Measurements from ENCODE around the gene CDC42BPB. TPM values are rescaled to one million over a fixed set of nuclear protein-coding genes. Genes with fewer than 3 reads are reported as not detected.

CDC42BPB gene
- total and polyA plus RNA-seq, 12 donors = 29.6 to 83.6 (median 69.3) TPM

GRCh38 chr14:102969060-102969791 lies 88.1 kb downstream of the CDC42BPB start:
- 95 to 96% methylated on average over 25 to 26 of the region's 26 CpGs for WGBS, 2 donors
- H3K4me1 ChIP-seq = no peaks in the 10 kb centered on the region
- no peak overlapping the region for H3K4me3 ChIP-seq
- H3K36me3 ChIP-seq = peaks cover 8 to 100% (median 89%) of the 10 kb centered on the region in 9 donors
- no peak overlapping the region for H3K27ac ChIP-seq
- H3K27me3 ChIP-seq = no peaks in the 10 kb centered on the region
- ATAC-seq (peak in 1 of 8 donors; percentile 15), DNase-seq (no peak)
- no peak for TF ChIP-seq CTCF (IDR thresholded peaks at IDR 0.05)
- no peaks in the 10 kb centered on the region for H3K9me3 ChIP-seq
- intact Hi-C loops (cut with DNase I) = no loop called here

GRCh38 chr14:102968306-102968705 lies 89.0 kb downstream of the CDC42BPB start:
- Histone ChIP-seq H3K9me3 (no peaks in the 10 kb centered on the region), H3K36me3 (peaks cover 16 to 100% (median 92%) of the 10 kb centered on the region in 9 donors), H3K4me1 (no peaks in the 10 kb centered on the region), H3K4me3 (no peak overlapping the region), H3K27ac (no peak overlapping the region), H3K27me3 (no peaks in the 10 kb centered on the region)
- ATAC-seq = no peak
- TF ChIP-seq CTCF (IDR thresholded peaks at IDR 0.05) = no peak
- WGBS, 2 donors = 92 to 95% methylated on average over 13 of the region's 13 CpGs
- DNase-seq = no peak
- intact Hi-C loops (cut with DNase I) = no loop called here

GRCh38 chr14:102967506-102967795 lies 89.9 kb downstream of the CDC42BPB start:
- Histone ChIP-seq H3K9me3 (no peaks in the 10 kb centered on the region), H3K4me3 (no peak overlapping the region), H3K27ac (no peak overlapping the region), H3K4me1 (no peaks in the 10 kb centered on the region), H3K36me3 (peaks cover 16 to 100% (median 92%) of the 10 kb centered on the region in 9 donors), H3K27me3 (no peaks in the 10 kb centered on the region)
- TF ChIP-seq CTCF (IDR thresholded peaks at IDR 0.05) = no peak
- intact Hi-C loops (cut with DNase I) = no loop called here
- ATAC-seq (no peak), DNase-seq (no peak)
- WGBS, 2 donors = 92 to 95% methylated on average over 14 of the region's 14 CpGs

GRCh38 chr14:102966681-102967505 lies 90.5 kb downstream of the CDC42BPB start:
- Histone ChIP-seq H3K36me3 (peaks cover 16 to 100% (median 92%) of the 10 kb centered on the region in 9 donors), H3K9me3 (no peaks in the 10 kb centered on the region), H3K4me3 (no peak overlapping the region), H3K27me3 (no peaks in the 10 kb centered on the region), H3K4me1 (no peaks in the 10 kb centered on the region), H3K27ac (no peak overlapping the region)
- ATAC-seq = no peak
- TF ChIP-seq CTCF (IDR thresholded peaks at IDR 0.05) = no peak
- DNase-seq = no peak
- 91 to 92% methylated on average over 21 of the region's 21 CpGs for WGBS, 2 donors
- intact Hi-C loops (cut with DNase I) = no loop called here
